Measurements from ENCODE around the gene MS4A4E.

DNA sequence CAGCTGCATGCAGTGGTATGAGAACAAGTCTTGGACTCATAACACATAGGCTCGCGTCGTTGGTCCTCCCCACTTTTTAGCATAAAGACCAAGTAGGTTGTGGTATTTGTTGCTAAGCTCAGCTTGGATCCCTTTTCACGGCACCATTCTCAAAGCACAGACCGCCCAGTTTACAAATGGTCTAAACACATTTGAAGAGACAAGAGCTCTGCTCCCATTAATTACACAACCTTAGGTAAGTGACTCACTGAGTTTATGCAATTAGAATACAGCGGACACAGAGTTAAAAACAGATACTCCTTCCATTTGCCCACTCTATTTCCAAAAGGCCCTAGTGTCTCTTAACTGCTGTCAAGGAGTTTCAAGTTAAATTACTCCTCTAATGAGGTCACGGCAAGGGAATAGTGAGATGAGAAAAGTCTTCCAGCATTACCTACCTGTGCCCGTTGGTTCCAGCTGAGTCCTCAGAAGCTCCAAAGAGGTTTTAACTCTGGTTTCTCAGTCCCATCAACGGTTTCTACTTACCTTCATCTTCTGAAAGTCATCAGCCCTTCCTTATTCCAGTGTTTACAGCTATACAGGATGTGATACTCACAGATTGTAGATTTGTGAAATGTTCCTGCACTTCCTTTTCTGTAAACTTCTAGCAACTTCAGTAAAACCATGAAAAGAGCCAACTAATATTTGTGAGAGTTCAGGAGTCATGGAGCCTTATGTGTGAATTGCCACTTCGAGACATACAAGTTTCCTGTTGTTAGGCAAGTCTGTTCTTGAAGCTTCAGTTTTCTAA lies 60.2 kb downstream of the MS4A4E start, which contains the start of gene MS4A6A:
- TF ChIP-seq POLR2A (IDR thresholded peaks at IDR 0.05; ENCODE audit: extremely low read depth, insufficient read length): no peak
- TF ChIP-seq, protein P1, sequence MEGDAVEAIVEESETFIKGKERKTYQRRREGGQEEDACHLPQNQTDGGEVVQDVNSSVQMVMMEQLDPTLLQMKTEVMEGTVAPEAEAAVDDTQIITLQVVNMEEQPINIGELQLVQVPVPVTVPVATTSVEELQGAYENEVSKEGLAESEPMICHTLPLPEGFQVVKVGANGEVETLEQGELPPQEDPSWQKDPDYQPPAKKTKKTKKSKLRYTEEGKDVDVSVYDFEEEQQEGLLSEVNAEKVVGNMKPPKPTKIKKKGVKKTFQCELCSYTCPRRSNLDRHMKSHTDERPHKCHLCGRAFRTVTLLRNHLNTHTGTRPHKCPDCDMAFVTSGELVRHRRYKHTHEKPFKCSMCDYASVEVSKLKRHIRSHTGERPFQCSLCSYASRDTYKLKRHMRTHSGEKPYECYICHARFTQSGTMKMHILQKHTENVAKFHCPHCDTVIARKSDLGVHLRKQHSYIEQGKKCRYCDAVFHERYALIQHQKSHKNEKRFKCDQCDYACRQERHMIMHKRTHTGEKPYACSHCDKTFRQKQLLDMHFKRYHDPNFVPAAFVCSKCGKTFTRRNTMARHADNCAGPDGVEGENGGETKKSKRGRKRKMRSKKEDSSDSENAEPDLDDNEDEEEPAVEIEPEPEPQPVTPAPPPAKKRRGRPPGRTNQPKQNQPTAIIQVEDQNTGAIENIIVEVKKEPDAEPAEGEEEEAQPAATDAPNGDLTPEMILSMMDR (IDR thresholded peaks at IDR 0.05; ENCODE audit: low read depth, low read length): no peak
